GM23338 (cell line): ENCODE data around the gene PKM. TPM values are rescaled to one million over a fixed set of nuclear protein-coding genes. Genes with fewer than 3 reads are reported as not detected.

Experiments
- ATAC-seq: fragments of 200-7000 bp; cut with Tn5 transposase; 3 replicates; pipeline ENCODE4 v1.9.1; 2020
- DNase-seq: peaks from one replicate; pipeline ENCODE4 v3.0.0-alpha.2; 2015; ENCODE audit warnings: low spot score
- H2AFZ ChIP-seq: fragments of 200-600 bp; sonication (generic); 2 replicates; pipeline ENCODE4 v1.8.0; 2016; ENCODE audit warnings: antibody characterized with exemption, mild to moderate bottlenecking, moderate library complexity
- H3F3A ChIP-seq: fragments of 200-600 bp; sonication (generic); replicated peaks from 2 replicates; pipeline ENCODE4 v1.8.0; 2017; ENCODE audit warnings: antibody characterized with exemption, mixed run types, low read depth
- H3K27ac ChIP-seq: fragments of 200-600 bp; sonication (generic); 2 replicates; pipeline ENCODE4 v1.6.1; 2016; ENCODE audit warnings: low read depth
- H3K27me3 ChIP-seq: fragments of 200-600 bp; sonication (generic); 2 replicates; pipeline ENCODE4 v1.8.0; 2016; ENCODE audit warnings: mild to moderate bottlenecking, mixed run types, moderate library complexity; ENCODE audit not compliant: insufficient read depth
- H3K36me3 ChIP-seq: fragments of 200-600 bp; sonication (generic); 2 replicates; pipeline ENCODE4 v1.8.0; 2016; ENCODE audit warnings: mild to moderate bottlenecking; ENCODE audit not compliant: insufficient read depth
- H3K4me1 ChIP-seq: fragments of 200-600 bp; sonication (generic); 2 replicates; pipeline ENCODE4 v1.8.0; 2016; ENCODE audit warnings: mild to moderate bottlenecking, moderate library complexity; ENCODE audit not compliant: insufficient read depth
- H3K4me2 ChIP-seq: fragments of 200-600 bp; sonication (generic); 2 replicates; pipeline ENCODE4 v1.7.1; 2017; ENCODE audit warnings: mixed run types
- H3K4me3 ChIP-seq: fragments of 200-600 bp; sonication (generic); 2 replicates; pipeline ENCODE4 v1.6.1; 2016; ENCODE audit warnings: mixed run types
- H3K79me2 ChIP-seq: fragments of 200-600 bp; sonication (generic); replicated peaks from 2 replicates; pipeline ENCODE4 v1.8.0; 2017; ENCODE audit warnings: mild to moderate bottlenecking; ENCODE audit not compliant: insufficient read depth
- H3K9me2 ChIP-seq: fragments of 200-600 bp; sonication (generic); 2 replicates; pipeline ENCODE4 v1.8.0; 2017; ENCODE audit not compliant: insufficient read depth
- H4K20me1 ChIP-seq: fragments of 200-600 bp; sonication (generic); replicated peaks from 2 replicates; pipeline ENCODE4 v1.8.0; 2017; ENCODE audit warnings: mild to moderate bottlenecking; ENCODE audit not compliant: insufficient read depth
- H3K27ac Mint-ChIP-seq: 2 replicates; pipeline ENCODE4 v1.8.0; 2020; ENCODE audit warnings: inconsistent platforms, mild to moderate bottlenecking, moderate library complexity, mixed read lengths
- H3K27me3 Mint-ChIP-seq: 3 replicates; pipeline ENCODE4 v1.8.0; 2022; ENCODE audit warnings: low read depth, mild to moderate bottlenecking, moderate library complexity, mixed read lengths, inconsistent platforms; ENCODE audit not compliant: insufficient read depth, poor library complexity
- H3K36me3 Mint-ChIP-seq: 3 replicates; pipeline ENCODE4 v1.8.0; 2021; ENCODE audit warnings: low read depth, mild to moderate bottlenecking, inconsistent platforms, moderate library complexity, mixed read lengths
- H3K4me1 Mint-ChIP-seq: 3 replicates; pipeline ENCODE4 v1.8.0; 2020; ENCODE audit warnings: mild to moderate bottlenecking, inconsistent platforms, mixed read lengths
- H3K4me3 Mint-ChIP-seq: 3 replicates; pipeline ENCODE4 v1.8.0; 2021; ENCODE audit warnings: moderate library complexity, mild to moderate bottlenecking, inconsistent platforms, mixed read lengths
- H3K9me3 Mint-ChIP-seq: 3 replicates; pipeline ENCODE4 v1.8.0; 2020; ENCODE audit warnings: moderate library complexity, mild to moderate bottlenecking, inconsistent platforms, mixed read lengths
- CREB1 ChIP-seq: fragments of 250-450 bp; sonication (Bioruptor Pico); IDR thresholded peaks from 2 replicates; pipeline ENCODE4 v1.5.0; 2020; ENCODE audit warnings: low read depth, mild to moderate bottlenecking, moderate library complexity
- CTCF ChIP-seq, 2 experiments: fragments of 200-600 bp in 1 of 2; sonication (generic) in 1 of 2; conservative IDR thresholded peaks; 2 replicates each; pipeline versions ENCODE4 v1.5.1 to v1.6.1; 2016 to 2017; ENCODE audit warnings: antibody characterized with exemption in 2 of 2, low read depth in 2 of 2, mild to moderate bottlenecking in 2 of 2, moderate library complexity in 1 of 2
- EZH2 ChIP-seq: fragments of 200-600 bp; sonication (generic); IDR thresholded peaks from one replicate; pipeline ENCODE4 v1.8.0; 2017; ENCODE audit warnings: antibody characterized with exemption, mild to moderate bottlenecking, low read depth; ENCODE audit not compliant: unreplicated experiment
- EZH2phosphoT487 ChIP-seq: fragments of 200-600 bp; sonication (generic); IDR thresholded peaks from one replicate; pipeline ENCODE4 v1.8.1; 2018; ENCODE audit warnings: antibody characterized with exemption; ENCODE audit not compliant: unreplicated experiment
- NANOG ChIP-seq: IDR thresholded peaks from 2 replicates; pipeline ENCODE4 v1.6.1; 2016; ENCODE audit warnings: antibody characterized with exemption, borderline replicate concordance
- STAT1 ChIP-seq: IDR thresholded peaks from one replicate; pipeline ENCODE4 v1.6.1; 2016; ENCODE audit warnings: antibody characterized with exemption; ENCODE audit not compliant: unreplicated experiment
- ZNF114 ChIP-seq: fragments of 250-450 bp; sonication (Bioruptor Pico); IDR thresholded peaks from 2 replicates; pipeline ENCODE4 v1.5.0; 2020; ENCODE audit warnings: mild to moderate bottlenecking, moderate library complexity
- ZNF331 ChIP-seq: fragments of 250-450 bp; sonication (Bioruptor Pico); IDR thresholded peaks from 2 replicates; pipeline ENCODE4 v1.5.0; 2020; ENCODE audit warnings: low read depth, mild to moderate bottlenecking, moderate library complexity
- ZNF462 ChIP-seq: fragments of 250-450 bp; sonication (Bioruptor Pico); IDR thresholded peaks from 2 replicates; pipeline ENCODE4 v1.5.0; 2020; ENCODE audit warnings: mild to moderate bottlenecking, moderate library complexity
- polyA plus RNA-seq: library from polyadenylated mRNA; unstranded; fragments of >200 nt; fragmentation: Nextera tagmentation; extraction: Ambion mirVana; gene quantifications from 2 replicates; pipeline ENCODE4 v1.2.1, GENCODE V29; 2016
- total RNA-seq: library from RNA; depleted of rRNA; stranded (reverse); fragments of >200 nt; shearing (Covaris generic); gene quantifications from 2 replicates; pipeline ENCODE4 v1.2.3, GENCODE V29; 2014
- TF ChIP-seq, protein P1 (sequence below): IDR thresholded peaks from one replicate; pipeline ENCODE4 v1.6.1; 2018; ENCODE audit warnings: antibody characterized with exemption; ENCODE audit not compliant: unreplicated experiment
- TF ChIP-seq, protein P2 (sequence below): IDR thresholded peaks from 2 replicates; pipeline ENCODE4 v1.6.1; 2016; ENCODE audit warnings: antibody characterized with exemption

PKM gene
- total and polyA plus RNA-seq, 2 experiments from 2014 or later: 432 to 1,137 TPM

GRCh38 chr15:72162569-72162968 lies 68.4 kb downstream of the PKM start (continued):
- TF ChIP-seq CTCF (conservative IDR thresholded peaks at IDR 0.05; ENCODE audit: low read depth in 2 of 2) (no peak), NANOG (no peak), EZH2phosphoT487 (no peak), ZNF114 (no peak), ZNF331 (no peak)
- TF ChIP-seq, protein P1, sequence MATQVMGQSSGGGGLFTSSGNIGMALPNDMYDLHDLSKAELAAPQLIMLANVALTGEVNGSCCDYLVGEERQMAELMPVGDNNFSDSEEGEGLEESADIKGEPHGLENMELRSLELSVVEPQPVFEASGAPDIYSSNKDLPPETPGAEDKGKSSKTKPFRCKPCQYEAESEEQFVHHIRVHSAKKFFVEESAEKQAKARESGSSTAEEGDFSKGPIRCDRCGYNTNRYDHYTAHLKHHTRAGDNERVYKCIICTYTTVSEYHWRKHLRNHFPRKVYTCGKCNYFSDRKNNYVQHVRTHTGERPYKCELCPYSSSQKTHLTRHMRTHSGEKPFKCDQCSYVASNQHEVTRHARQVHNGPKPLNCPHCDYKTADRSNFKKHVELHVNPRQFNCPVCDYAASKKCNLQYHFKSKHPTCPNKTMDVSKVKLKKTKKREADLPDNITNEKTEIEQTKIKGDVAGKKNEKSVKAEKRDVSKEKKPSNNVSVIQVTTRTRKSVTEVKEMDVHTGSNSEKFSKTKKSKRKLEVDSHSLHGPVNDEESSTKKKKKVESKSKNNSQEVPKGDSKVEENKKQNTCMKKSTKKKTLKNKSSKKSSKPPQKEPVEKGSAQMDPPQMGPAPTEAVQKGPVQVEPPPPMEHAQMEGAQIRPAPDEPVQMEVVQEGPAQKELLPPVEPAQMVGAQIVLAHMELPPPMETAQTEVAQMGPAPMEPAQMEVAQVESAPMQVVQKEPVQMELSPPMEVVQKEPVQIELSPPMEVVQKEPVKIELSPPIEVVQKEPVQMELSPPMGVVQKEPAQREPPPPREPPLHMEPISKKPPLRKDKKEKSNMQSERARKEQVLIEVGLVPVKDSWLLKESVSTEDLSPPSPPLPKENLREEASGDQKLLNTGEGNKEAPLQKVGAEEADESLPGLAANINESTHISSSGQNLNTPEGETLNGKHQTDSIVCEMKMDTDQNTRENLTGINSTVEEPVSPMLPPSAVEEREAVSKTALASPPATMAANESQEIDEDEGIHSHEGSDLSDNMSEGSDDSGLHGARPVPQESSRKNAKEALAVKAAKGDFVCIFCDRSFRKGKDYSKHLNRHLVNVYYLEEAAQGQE: no peak

DNA sequence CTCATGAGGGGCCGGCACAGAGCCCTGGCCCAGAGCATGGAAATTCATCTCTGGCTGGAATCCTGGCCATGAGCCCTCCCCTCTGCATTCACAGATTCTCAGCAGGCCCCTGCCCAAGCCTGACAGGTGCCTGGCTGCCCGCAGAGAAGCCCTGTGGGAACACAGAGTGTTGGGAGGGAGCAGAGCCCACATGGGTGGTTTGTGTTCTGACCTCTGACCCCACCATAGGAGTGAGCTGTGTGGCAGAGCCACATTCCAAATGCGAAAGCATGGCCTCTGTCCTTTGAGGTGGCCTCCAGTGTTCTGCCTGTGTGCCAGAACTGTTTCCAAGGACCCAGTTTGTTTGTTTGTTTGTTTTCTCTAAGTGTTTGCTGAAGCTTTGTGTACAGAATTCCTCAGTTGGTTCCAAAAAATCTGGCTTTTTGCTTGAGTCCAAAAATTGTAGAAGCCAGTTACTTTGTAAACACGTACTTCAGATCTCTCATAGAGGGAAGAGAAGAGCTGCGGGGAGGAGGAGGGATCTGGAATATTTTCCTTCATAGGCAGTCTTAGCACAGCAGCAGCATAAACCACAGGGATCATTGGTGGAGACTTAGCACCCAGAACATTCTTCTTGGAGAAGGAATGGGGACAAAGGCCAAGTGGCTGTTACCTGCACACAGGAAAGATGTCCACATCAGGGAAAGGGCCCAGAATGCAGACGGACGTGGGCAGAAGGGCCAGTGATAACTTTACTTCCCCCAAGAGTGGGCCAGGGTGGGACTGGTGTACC lies 69.4 kb downstream of the PKM start:
- Histone ChIP-seq H2AFZ (no peak overlapping the region), H3K9me2 (no peaks in the 10 kb centered on the region), H3K79me2 (no peaks in the 10 kb centered on the region), H3K4me1 (no peaks in the 10 kb centered on the region), H3K4me2 (no peak overlapping the region), H3K27me3 (no peaks in the 10 kb centered on the region), H3K4me3 (no peak overlapping the region), H3K27ac (no peak overlapping the region), H3F3A (no peaks in the 10 kb centered on the region), H4K20me1 (no peaks in the 10 kb centered on the region), H3K36me3 (no peaks in the 10 kb centered on the region)
- no peaks in the 10 kb centered on the region for H3K9me3 Mint-ChIP-seq
- no peaks in the 10 kb centered on the region for H3K36me3 Mint-ChIP-seq
- no peak overlapping the region for H3K27ac Mint-ChIP-seq
- H3K27me3 Mint-ChIP-seq: peaks cover 2% of the 10 kb centered on the region
- DNase-seq (no peak), ATAC-seq (peak; percentile 52; the same call in 2 of the 3 replicates)
- H3K4me3 Mint-ChIP-seq: no peak overlapping the region
- H3K4me1 Mint-ChIP-seq: peaks cover 5% of the 10 kb centered on the region; the same call in 2 of the 3 replicates
- TF ChIP-seq ZNF462 (CRISPR knock-in tag) (no peak), ZNF331 (no peak), EZH2 (no peak), STAT1 (no peak), NANOG (no peak), ZNF114 (no peak), EZH2phosphoT487 (no peak), CREB1 (CRISPR knock-in tag) (no peak)
- TF ChIP-seq, protein P2, sequence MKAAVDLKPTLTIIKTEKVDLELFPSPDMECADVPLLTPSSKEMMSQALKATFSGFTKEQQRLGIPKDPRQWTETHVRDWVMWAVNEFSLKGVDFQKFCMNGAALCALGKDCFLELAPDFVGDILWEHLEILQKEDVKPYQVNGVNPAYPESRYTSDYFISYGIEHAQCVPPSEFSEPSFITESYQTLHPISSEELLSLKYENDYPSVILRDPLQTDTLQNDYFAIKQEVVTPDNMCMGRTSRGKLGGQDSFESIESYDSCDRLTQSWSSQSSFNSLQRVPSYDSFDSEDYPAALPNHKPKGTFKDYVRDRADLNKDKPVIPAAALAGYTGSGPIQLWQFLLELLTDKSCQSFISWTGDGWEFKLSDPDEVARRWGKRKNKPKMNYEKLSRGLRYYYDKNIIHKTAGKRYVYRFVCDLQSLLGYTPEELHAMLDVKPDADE: no peak
